Activated T-cell treated with anti-CD3 and anti-CD28 coated beads, Interleukin-2, amount 50 U/mL, for 24 hours (primary cell): Measurements from ENCODE around the gene RASGRP2.
A peak's percentile ranks its signal among the peaks of the same experiment; 100 is the strongest.

Experiments used
- DNase-seq: peaks from one replicate; pipeline ENCODE4 v3.0.0-alpha.2; 2020
- H3K27ac Mint-ChIP-seq: 2 replicates; pipeline ENCODE4 v1.8.0; 2020; ENCODE audit warnings: mild to moderate bottlenecking, mixed read lengths
- H3K27me3 Mint-ChIP-seq: 2 replicates; pipeline ENCODE4 v1.8.0; 2020; ENCODE audit warnings: mixed read lengths
- H3K36me3 Mint-ChIP-seq: 2 replicates; pipeline ENCODE4 v1.8.0; 2020; ENCODE audit warnings: low read depth, mixed read lengths
- H3K4me1 Mint-ChIP-seq: 2 replicates; pipeline ENCODE4 v1.8.0; 2020; ENCODE audit warnings: low read depth, mixed read lengths
- H3K4me3 Mint-ChIP-seq: 2 replicates; pipeline ENCODE4 v1.8.0; 2020; ENCODE audit warnings: mild to moderate bottlenecking, moderate library complexity, mixed read lengths
- H3K9me3 Mint-ChIP-seq: 2 replicates; pipeline ENCODE4 v1.8.0; 2020; ENCODE audit warnings: mixed read lengths

Gene RASGRP2

GRCh38 chr11:64754919-64755662, 11.1 kb upstream of the RASGRP2 start:
- Mint-ChIP-seq H3K27ac (no peak overlapping the region), H3K4me1 (peaks cover 22% of the 10 kb centered on the region), H3K36me3 (peaks cover 41% of the 10 kb centered on the region), H3K9me3 (no peaks in the 10 kb centered on the region), H3K4me3 (no peak overlapping the region), H3K27me3 (no peaks in the 10 kb centered on the region)
- DNase-seq = no peak

GRCh38 chr11:64754124-64754918, 10.4 kb upstream of the RASGRP2 start:
- peaks cover 39% of the 10 kb centered on the region for H3K36me3 Mint-ChIP-seq
- H3K4me3 Mint-ChIP-seq = no peak overlapping the region
- H3K9me3 Mint-ChIP-seq = no peaks in the 10 kb centered on the region
- peak overlapping the region; percentile 47 for H3K27ac Mint-ChIP-seq
- H3K27me3 Mint-ChIP-seq = no peaks in the 10 kb centered on the region
- DNase-seq = no peak
- H3K4me1 Mint-ChIP-seq = peaks cover 15% of the 10 kb centered on the region

GRCh38 chr11:64753380-64754123, 9.6 kb upstream of the RASGRP2 start:
- Mint-ChIP-seq H3K27ac (peak overlapping the region; percentile 47), H3K4me1 (peaks cover 13% of the 10 kb centered on the region), H3K36me3 (peaks cover 39% of the 10 kb centered on the region), H3K4me3 (no peak overlapping the region), H3K9me3 (no peaks in the 10 kb centered on the region), H3K27me3 (no peaks in the 10 kb centered on the region)
- no peak for DNase-seq

- no peak for DNase-seq
- H3K36me3 Mint-ChIP-seq = peaks cover 39% of the 10 kb centered on the region
- no peaks in the 10 kb centered on the region for H3K9me3 Mint-ChIP-seq
- H3K4me3 Mint-ChIP-seq = no peak overlapping the region
- no peaks in the 10 kb centered on the region for H3K27me3 Mint-ChIP-seq
- peaks cover 13% of the 10 kb centered on the region for H3K4me1 Mint-ChIP-seq
- peak overlapping the region; percentile 22 for H3K27ac Mint-ChIP-seq
Measured at GRCh38 chr11:64753019-64753379, 9.1 kb upstream of the RASGRP2 start.

GRCh38 chr11:64752175-64752970, 8.4 kb upstream of the RASGRP2 start:
- Mint-ChIP-seq H3K27ac (peak overlapping the region; percentile 69), H3K27me3 (no peaks in the 10 kb centered on the region), H3K36me3 (peaks cover 38% of the 10 kb centered on the region), H3K9me3 (no peaks in the 10 kb centered on the region), H3K4me3 (no peak overlapping the region), H3K4me1 (peaks cover 13% of the 10 kb centered on the region)
- DNase-seq = no peak

- Mint-ChIP-seq H3K27ac (no peak overlapping the region), H3K36me3 (peaks cover 35% of the 10 kb centered on the region), H3K4me3 (no peak overlapping the region), H3K27me3 (no peaks in the 10 kb centered on the region), H3K9me3 (no peaks in the 10 kb centered on the region), H3K4me1 (peaks cover 13% of the 10 kb centered on the region)
- DNase-seq = no peak
Measured at GRCh38 chr11:64751580-64751979, 7.6 kb upstream of the RASGRP2 start.

GRCh38 chr11:64751136-64751535, 7.2 kb upstream of the RASGRP2 start:
- DNase-seq = no peak
- Mint-ChIP-seq H3K27ac (peak overlapping the region; percentile 18), H3K27me3 (no peaks in the 10 kb centered on the region), H3K36me3 (peaks cover 35% of the 10 kb centered on the region), H3K4me3 (no peak overlapping the region), H3K4me1 (peaks cover 15% of the 10 kb centered on the region), H3K9me3 (no peaks in the 10 kb centered on the region)

GRCh38 chr11:64750361-64751054, 6.6 kb upstream of the RASGRP2 start:
- Mint-ChIP-seq H3K27ac (peak overlapping the region; percentile 22), H3K36me3 (peaks cover 35% of the 10 kb centered on the region), H3K4me3 (no peak overlapping the region), H3K9me3 (no peaks in the 10 kb centered on the region), H3K4me1 (peaks cover 18% of the 10 kb centered on the region), H3K27me3 (no peaks in the 10 kb centered on the region)
- no peak for DNase-seq

- no peak for DNase-seq
- peaks cover 27% of the 10 kb centered on the region for H3K36me3 Mint-ChIP-seq
- H3K27ac Mint-ChIP-seq = peak overlapping the region; percentile 76
- peaks cover 7% of the 10 kb centered on the region for H3K27me3 Mint-ChIP-seq
- no peaks in the 10 kb centered on the region for H3K9me3 Mint-ChIP-seq
- H3K4me3 Mint-ChIP-seq = no peak overlapping the region
- H3K4me1 Mint-ChIP-seq = peaks cover 31% of the 10 kb centered on the region
Measured at GRCh38 chr11:64747961-64748665, 4.2 kb upstream of the RASGRP2 start.

GRCh38 chr11:64746486-64746885, 2.5 kb upstream of the RASGRP2 start:
- Mint-ChIP-seq H3K4me3 (no peak overlapping the region), H3K27me3 (peaks cover 7% of the 10 kb centered on the region), H3K4me1 (peaks cover 38% of the 10 kb centered on the region), H3K9me3 (no peaks in the 10 kb centered on the region), H3K36me3 (peaks cover 15% of the 10 kb centered on the region), H3K27ac (no peak overlapping the region)
- DNase-seq = no peak

GRCh38 chr11:64745521-64746328, 1.8 kb upstream of the RASGRP2 start:
- DNase-seq = peak; percentile 81
- peak overlapping the region; percentile 79 for H3K27ac Mint-ChIP-seq
- peaks cover 8% of the 10 kb centered on the region for H3K36me3 Mint-ChIP-seq
- peak overlapping the region; percentile 71 for H3K4me3 Mint-ChIP-seq
- H3K4me1 Mint-ChIP-seq = peaks cover 37% of the 10 kb centered on the region
- H3K9me3 Mint-ChIP-seq = no peaks in the 10 kb centered on the region
- H3K27me3 Mint-ChIP-seq = peaks cover 7% of the 10 kb centered on the region

- H3K4me3 Mint-ChIP-seq = peak overlapping the region; percentile 71
- H3K27ac Mint-ChIP-seq = peak overlapping the region; percentile 79
- no peaks in the 10 kb centered on the region for H3K9me3 Mint-ChIP-seq
- peaks cover 31% of the 10 kb centered on the region for H3K4me1 Mint-ChIP-seq
- H3K36me3 Mint-ChIP-seq = peaks cover 2% of the 10 kb centered on the region
- peak; percentile 70 for DNase-seq
- peaks cover 7% of the 10 kb centered on the region for H3K27me3 Mint-ChIP-seq
Measured at GRCh38 chr11:64745189-64745520, 1.2 kb upstream of the RASGRP2 start.
